ENCODE data around the gene ZNF225. TPM values are rescaled to one million over a fixed set of nuclear protein-coding genes. Genes with fewer than 3 reads are reported as not detected.

ZNF225 gene
- total RNA-seq, 4 donors from 2014 or later: 0.75 to 1.4 (median 1.1) TPM

DNA sequence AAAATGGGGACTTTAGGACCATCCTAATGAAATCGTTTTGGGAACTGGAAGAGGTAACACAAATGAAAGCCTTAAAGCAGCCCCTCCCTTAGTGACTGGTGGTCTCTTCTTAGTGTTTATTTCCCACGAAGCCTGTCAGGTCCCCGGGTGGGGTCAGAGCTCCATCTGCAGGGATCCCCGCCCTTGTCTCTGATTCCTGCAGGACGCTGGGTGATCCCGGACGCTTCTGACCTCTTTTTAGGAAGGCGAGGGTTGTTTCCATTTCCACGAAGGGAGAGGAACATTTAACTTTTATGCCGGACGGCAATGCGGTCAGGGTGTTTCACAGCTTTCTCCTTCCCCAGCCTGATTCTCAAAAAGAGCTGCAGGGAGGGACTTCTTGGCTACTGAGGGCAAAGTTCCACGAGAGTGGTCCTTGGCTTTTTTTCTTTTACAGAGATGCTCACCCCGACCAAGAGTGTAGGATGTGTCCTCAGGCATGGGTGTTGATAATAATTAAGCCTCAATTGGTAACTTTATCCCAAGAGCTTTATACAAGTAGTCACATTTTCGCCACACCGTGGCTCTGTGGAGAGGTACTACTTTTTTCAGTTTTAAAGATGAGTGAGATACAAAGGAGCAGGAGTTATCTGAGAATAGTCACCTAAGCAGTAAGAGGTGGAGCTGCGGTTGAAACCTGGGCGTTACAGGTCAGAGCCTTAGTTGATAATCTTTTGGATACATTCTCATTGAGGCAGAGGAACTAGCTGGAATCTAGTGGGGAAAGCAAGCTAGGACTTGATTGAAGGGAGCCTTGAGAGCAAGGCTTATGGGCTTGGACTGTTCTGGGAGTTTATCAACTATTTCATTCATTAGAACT lies 40.4 kb upstream of the ZNF225 start:
- H3K4me3 ChIP-seq: peak overlapping the region; percentile 60 to 83 (median 77)
- no peak for TF ChIP-seq POLR2A (IDR thresholded peaks at IDR 0.05)
- TF ChIP-seq, protein P1, sequence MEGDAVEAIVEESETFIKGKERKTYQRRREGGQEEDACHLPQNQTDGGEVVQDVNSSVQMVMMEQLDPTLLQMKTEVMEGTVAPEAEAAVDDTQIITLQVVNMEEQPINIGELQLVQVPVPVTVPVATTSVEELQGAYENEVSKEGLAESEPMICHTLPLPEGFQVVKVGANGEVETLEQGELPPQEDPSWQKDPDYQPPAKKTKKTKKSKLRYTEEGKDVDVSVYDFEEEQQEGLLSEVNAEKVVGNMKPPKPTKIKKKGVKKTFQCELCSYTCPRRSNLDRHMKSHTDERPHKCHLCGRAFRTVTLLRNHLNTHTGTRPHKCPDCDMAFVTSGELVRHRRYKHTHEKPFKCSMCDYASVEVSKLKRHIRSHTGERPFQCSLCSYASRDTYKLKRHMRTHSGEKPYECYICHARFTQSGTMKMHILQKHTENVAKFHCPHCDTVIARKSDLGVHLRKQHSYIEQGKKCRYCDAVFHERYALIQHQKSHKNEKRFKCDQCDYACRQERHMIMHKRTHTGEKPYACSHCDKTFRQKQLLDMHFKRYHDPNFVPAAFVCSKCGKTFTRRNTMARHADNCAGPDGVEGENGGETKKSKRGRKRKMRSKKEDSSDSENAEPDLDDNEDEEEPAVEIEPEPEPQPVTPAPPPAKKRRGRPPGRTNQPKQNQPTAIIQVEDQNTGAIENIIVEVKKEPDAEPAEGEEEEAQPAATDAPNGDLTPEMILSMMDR (IDR thresholded peaks at IDR 0.05 in 4 of 5, conservative IDR thresholded peaks at IDR 0.05 in 1 of 5): no peak
- intact Hi-C loops (cut with DNase I; ENCODE audit: low total_unique reads) (loop anchor here (1.0 to 5.0 kb wide), 7 partner anchors 20 to 140 kb away; partner anchors contain the start of genes ZNF155, ZNF223, ZNF225 and ZNF226), in situ Hi-C loops (cut with MboI; ENCODE audit: low sequenced_read_pairs in 4 of 4) (no loop called here)
- H3K9me3 ChIP-seq: peaks cover 0 to 11% (median 0%) of the 10 kb centered on the region in 3 donors
- peaks cover 0 to 25% of the 10 kb centered on the region in 2 donors for H3K36me3 ChIP-seq
- DNase-seq: no peak
- no peak for ATAC-seq
- H3K27me3 ChIP-seq: no peaks in the 10 kb centered on the region
- H3K4me1 ChIP-seq: peaks cover 10 to 13% of the 10 kb centered on the region in 2 donors
- peak overlapping the region; percentile 56 to 79 (median 59) for H3K27ac ChIP-seq

DNA sequence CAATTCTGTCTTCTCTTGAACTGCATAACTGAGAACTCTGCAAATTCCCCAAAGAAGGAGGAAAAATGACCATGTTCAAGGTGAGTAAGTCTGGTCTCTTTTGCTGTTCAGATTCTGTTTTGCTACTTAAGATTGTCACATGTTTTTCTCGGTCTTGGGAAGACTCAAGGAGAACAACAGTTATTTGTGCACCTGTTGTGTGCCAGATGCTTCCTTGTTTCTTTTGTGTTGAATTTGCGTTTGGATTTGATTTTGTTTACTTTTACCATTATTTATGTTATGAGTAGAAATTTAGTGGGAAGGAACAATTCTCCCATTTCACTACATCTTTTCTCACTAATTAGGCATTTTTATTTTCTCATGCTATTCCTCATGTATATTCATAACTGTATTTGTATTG lies 36.9 kb upstream of the ZNF225 start:
- H3K4me1 ChIP-seq: peaks cover 10 to 12% of the 10 kb centered on the region in 2 donors
- TF ChIP-seq, protein P1 (IDR thresholded peaks at IDR 0.05 in 4 of 5, conservative IDR thresholded peaks at IDR 0.05 in 1 of 5): no peak
- no peak for TF ChIP-seq POLR2A (IDR thresholded peaks at IDR 0.05)
- H3K27me3 ChIP-seq: no peaks in the 10 kb centered on the region
- H3K9me3 ChIP-seq: peaks cover 0 to 5% (median 0%) of the 10 kb centered on the region in 3 donors
- intact Hi-C loops (cut with DNase I; ENCODE audit: low total_unique reads): loop anchor here (1.0 kb wide), 1 partner anchor 17 kb away; no protein-coding TSS in a partner anchor
- in situ Hi-C loops (cut with MboI; ENCODE audit: low sequenced_read_pairs in 4 of 4): no loop called here
- ATAC-seq (no peak), DNase-seq (no peak)
- H3K4me3 ChIP-seq: no peak overlapping the region
- no peak overlapping the region for H3K27ac ChIP-seq
- peaks cover 0 to 50% of the 10 kb centered on the region in 2 donors for H3K36me3 ChIP-seq

DNA sequence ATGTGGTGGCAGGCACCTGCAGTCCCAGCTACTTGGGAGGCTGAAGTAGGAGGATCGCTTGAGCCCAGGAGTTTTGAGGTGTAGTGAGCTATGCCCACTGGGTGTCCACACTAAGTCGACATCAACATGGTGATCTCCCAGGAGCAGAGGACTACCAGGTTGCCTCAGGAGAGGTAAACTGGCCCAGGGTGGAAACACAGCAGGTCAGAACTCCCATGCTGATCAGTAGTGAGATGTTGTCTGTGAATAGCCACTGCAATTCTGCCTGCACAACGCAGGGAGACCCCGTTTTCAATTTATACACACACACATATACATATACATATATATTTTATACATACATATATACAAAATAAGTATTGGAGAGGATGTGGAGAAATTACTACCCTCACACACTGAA lies 21.1 kb upstream of the ZNF225 start:
- H3K36me3 ChIP-seq: peaks cover 0 to 19% of the 10 kb centered on the region in 2 donors
- no peaks in the 10 kb centered on the region for H3K27me3 ChIP-seq
- intact Hi-C loops (cut with DNase I; ENCODE audit: low total_unique reads): loop anchor here (5.0 kb wide), 2 partner anchors 75 to 265 kb away; partner anchors contain the start of genes ZNF226 and ZNF283
- TF ChIP-seq, protein P1 (IDR thresholded peaks at IDR 0.05 in 4 of 5, conservative IDR thresholded peaks at IDR 0.05 in 1 of 5): no peak
- no peak for TF ChIP-seq POLR2A (IDR thresholded peaks at IDR 0.05)
- H3K27ac ChIP-seq: no peak overlapping the region
- in situ Hi-C loops (cut with MboI; ENCODE audit: low sequenced_read_pairs in 4 of 4): loop anchor here in 1 of 4 donors (10.0 kb wide), 1 partner anchor 87 kb away; the partner anchor contains the start of gene ZNF230
- no peak for DNase-seq
- H3K9me3 ChIP-seq: no peaks in the 10 kb centered on the region
- ATAC-seq: no peak
- H3K4me3 ChIP-seq: no peak overlapping the region
- peaks cover 7 to 10% of the 10 kb centered on the region in 2 donors for H3K4me1 ChIP-seq

DNA sequence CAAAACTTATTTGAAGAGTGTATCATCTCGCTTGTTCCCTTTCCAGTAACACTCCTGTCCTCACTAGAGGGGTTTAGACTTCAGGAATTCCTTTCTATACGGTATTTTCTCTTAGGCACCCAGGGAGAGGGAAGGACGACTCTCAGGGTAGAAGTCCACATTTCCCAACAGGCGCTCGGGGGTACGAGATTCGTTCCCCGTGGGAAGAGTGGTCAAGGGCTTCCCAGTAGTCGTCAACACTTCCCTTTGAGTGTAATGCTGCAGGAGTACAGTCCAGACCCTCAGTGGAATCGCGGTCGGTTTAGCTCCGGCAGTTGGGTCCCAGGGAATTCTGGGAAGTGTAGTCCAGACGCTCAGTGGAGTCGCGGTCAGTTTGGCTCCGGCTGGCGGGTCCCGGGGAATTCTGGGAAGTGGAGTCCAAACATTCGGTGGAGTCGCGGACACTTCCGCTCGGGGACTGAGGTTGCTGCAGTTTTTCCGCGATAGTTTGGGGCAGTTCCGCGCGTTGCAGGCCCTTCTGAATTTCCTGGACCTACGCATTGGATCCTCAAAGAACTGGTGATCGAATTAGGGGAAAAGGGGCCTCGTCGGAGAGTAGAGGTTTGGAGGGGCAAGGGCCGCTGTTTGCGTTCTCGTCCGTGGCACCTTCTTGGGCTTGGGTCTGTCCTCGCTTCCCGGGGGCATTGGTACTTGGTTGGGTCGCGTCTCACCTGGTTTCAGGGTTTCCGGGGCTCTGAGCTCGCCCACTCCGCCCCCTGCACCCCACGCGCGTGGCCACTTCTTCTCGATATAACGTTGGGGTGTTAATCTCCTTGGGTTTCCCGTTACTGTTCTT lies 19.1 kb upstream of the ZNF225 start, which contains the start of gene ZNF224:
Gene ZNF224 (plus strand): TSS at position 431 of the 835 bp plus-strand sequence. CDS start 3,513 bp downstream, outside the sequence.
- Histone ChIP-seq H3K4me3 (peak within 1 kb of the TSS; percentile 76 to 91 (median 80)), H3K9me3 (peaks cover 0 to 8% (median 0%) of the 10 kb centered on the region in 3 donors), H3K4me1 (peaks cover 7 to 10% of the 10 kb centered on the region in 2 donors), H3K27ac (peak within 1 kb of the TSS; percentile 70 to 82 (median 73)), H3K27me3 (no peaks in the 10 kb centered on the region), H3K36me3 (peaks cover 0 to 30% of the 10 kb centered on the region in 2 donors)
- in situ Hi-C loops (cut with MboI; ENCODE audit: low sequenced_read_pairs in 4 of 4) (loop anchor here in 1 of 4 donors (10.0 kb wide), 1 partner anchor 89 kb away; the partner anchor contains the start of gene ZNF230), intact Hi-C loops (cut with DNase I; ENCODE audit: low total_unique reads) (loop anchor here (1.0 to 5.0 kb wide), 10 partner anchors 18 to 267 kb away; partner anchors contain the start of genes ZNF155, ZNF223, ZNF225 and ZNF226)
- peak in 1 of 2 donors; percentile 41 for TF ChIP-seq POLR2A (IDR thresholded peaks at IDR 0.05)
- TF ChIP-seq, protein P1 (IDR thresholded peaks at IDR 0.05 in 4 of 5, conservative IDR thresholded peaks at IDR 0.05 in 1 of 5): no peak
- ATAC-seq: peak; percentile 100
- peak; percentile 85 to 87 for DNase-seq

Data from gastrocnemius medialis (tissue), 4 donors.